H1 (cell line): ENCODE results near the gene SPOP. TPM values are rescaled to one million over a fixed set of nuclear protein-coding genes. Genes with fewer than 3 reads are reported as not detected.

Experiments used
- CBX8 ChIP-seq: fragments of 300-800, 300-1000 bp; sonication (generic); IDR thresholded peaks from 2 replicates; pipeline ENCODE4 v1.7.1; 2016; ENCODE audit warnings: low read depth, low read length, borderline replicate concordance
- EP300 ChIP-seq, 2 experiments: IDR thresholded peaks; 1 replicate in 1 of 2; 2 replicates in 1 of 2; pipeline ENCODE4 v1.6.1; 2011 to 2012; ENCODE audit warnings: low read depth in 2 of 2, low read length in 2 of 2, mild to moderate bottlenecking in 2 of 2, borderline replicate concordance in 1 of 2, inconsistent platforms in 1 of 2, moderate library complexity in 1 of 2
- KDM1A ChIP-seq: fragments of 200-600, 300-600 bp; sonication (generic); IDR thresholded peaks from 2 replicates; pipeline ENCODE4 v1.7.1; 2016; ENCODE audit warnings: mild to moderate bottlenecking, low read length, borderline replicate concordance
- RAD21 ChIP-seq, 2 experiments: IDR thresholded peaks in 1 of 2; conservative IDR thresholded peaks in 1 of 2; 2 replicates each; pipeline ENCODE4 v1.6.1; 2011; ENCODE audit warnings: low read depth in 2 of 2, low read length in 2 of 2, improper control_type of control experiment in 1 of 2, inconsistent platforms in 1 of 2, mild to moderate bottlenecking in 1 of 2, moderate library complexity in 1 of 2
- RBBP5 ChIP-seq: IDR thresholded peaks from 2 replicates; pipeline ENCODE4 v1.7.1; 2012; ENCODE audit warnings: low read depth, mild to moderate bottlenecking, inconsistent platforms, low read length, moderate library complexity, borderline replicate concordance
- TEAD4 ChIP-seq: IDR thresholded peaks from 2 replicates; pipeline ENCODE4 v1.6.1; 2012; ENCODE audit warnings: low read depth, low read length, inconsistent platforms, mixed read lengths
- polyA plus RNA-seq, 7 experiments: library from polyadenylated mRNA; depleted of rRNA in 3 of 7; stranded (reverse) in 5 of 7; unstranded in 2 of 7; fragments of >200 nt in 5 of 7; fragments of 200-250 nt in 2 of 7; gene quantifications; 1 replicate in 5 of 7; 2 replicates in 1 of 7; 4 replicates in 1 of 7; pipeline versions ENCODE4 v1.2.1 to v1.2.3, GENCODE V29; 2011 to 2013; ENCODE audit warnings: missing spikeins in 2 of 7, mixed read lengths in 2 of 7
- total RNA-seq: library from RNA; stranded (reverse); fragmentation: NEBNext Ultra II Directional; extraction: Animal tissue kit (Norgen Biotek cat#: 25700); gene quantifications from 2 replicates; pipeline ENCODE4 v1.2.1, GENCODE V29; 2021
- TF ChIP-seq, protein P1 (sequence below), 3 experiments: IDR thresholded peaks; 1 replicate in 2 of 3; 2 replicates in 1 of 3; pipeline versions ENCODE4 v1.5.1 to v1.6.1; 2011; ENCODE audit warnings: low read length in 3 of 3, mild to moderate bottlenecking in 3 of 3, inconsistent platforms in 2 of 3, low read depth in 1 of 3, moderate library complexity in 1 of 3; ENCODE audit not compliant: insufficient read depth in 1 of 3; ENCODE audit errors: control extremely low read depth in 1 of 3

Gene SPOP
- total and polyA plus RNA-seq, 2 of the 8 experiments (the other 6 are each of a cell fraction or from before 2014, with no cell fraction given), result 13.3 to 25.6 TPM

DNA sequence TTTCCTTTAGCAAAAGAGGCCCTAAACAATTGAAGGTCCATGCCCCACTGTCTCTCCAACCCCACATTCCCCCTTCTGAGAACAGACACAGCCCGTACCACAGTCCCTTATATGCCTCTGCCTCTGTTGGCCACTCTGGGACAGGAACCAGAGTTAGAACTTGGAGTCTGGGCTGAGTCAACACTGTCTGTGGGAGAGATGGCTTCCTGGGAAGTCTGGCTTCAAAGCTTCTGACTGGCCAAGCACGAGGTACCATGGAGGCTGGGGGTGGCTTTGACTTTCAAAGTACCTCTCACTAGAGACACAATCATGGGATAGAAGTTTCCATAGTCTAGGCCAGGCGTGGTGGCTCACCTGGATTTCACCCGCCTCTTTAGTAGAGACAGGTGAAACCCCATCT, 14.9 kb upstream of the SPOP start (continued):
- TF ChIP-seq TEAD4, result no peak
- TF ChIP-seq, protein P1, sequence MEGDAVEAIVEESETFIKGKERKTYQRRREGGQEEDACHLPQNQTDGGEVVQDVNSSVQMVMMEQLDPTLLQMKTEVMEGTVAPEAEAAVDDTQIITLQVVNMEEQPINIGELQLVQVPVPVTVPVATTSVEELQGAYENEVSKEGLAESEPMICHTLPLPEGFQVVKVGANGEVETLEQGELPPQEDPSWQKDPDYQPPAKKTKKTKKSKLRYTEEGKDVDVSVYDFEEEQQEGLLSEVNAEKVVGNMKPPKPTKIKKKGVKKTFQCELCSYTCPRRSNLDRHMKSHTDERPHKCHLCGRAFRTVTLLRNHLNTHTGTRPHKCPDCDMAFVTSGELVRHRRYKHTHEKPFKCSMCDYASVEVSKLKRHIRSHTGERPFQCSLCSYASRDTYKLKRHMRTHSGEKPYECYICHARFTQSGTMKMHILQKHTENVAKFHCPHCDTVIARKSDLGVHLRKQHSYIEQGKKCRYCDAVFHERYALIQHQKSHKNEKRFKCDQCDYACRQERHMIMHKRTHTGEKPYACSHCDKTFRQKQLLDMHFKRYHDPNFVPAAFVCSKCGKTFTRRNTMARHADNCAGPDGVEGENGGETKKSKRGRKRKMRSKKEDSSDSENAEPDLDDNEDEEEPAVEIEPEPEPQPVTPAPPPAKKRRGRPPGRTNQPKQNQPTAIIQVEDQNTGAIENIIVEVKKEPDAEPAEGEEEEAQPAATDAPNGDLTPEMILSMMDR (IDR thresholded peaks at IDR 0.05; ENCODE audit: control extremely low read depth in 1 of 3, insufficient read depth in 1 of 3, low read depth in 1 of 3, low read length in 3 of 3), result no peak
- TF ChIP-seq EP300 (IDR thresholded peaks at IDR 0.05; ENCODE audit: borderline replicate concordance in 1 of 2, low read depth in 2 of 2, low read length in 2 of 2), result no peak
- no peak for TF ChIP-seq CBX8
- no peak for TF ChIP-seq RAD21 (IDR thresholded peaks at IDR 0.05 in 1 of 2, conservative IDR thresholded peaks at IDR 0.05 in 1 of 2; ENCODE audit: low read depth in 2 of 2, low read length in 2 of 2)
- no peak for TF ChIP-seq KDM1A
- TF ChIP-seq RBBP5, result no peak
- TF ChIP-seq, all 59 proteins: peak for 0
